AG08396 (cell line): ENCODE results near the gene AREL1.

ENCODE experiments used
- DNase-seq: peaks from one replicate; pipeline ENCODE4 v3.0.0; 2012; ENCODE audit warnings: low spot score, mixed read lengths

Gene AREL1

GRCh38 chr14:74658535-74659131 is 54.2 kb downstream of the AREL1 start:
- peak; percentile 27 for DNase-seq

DNA sequence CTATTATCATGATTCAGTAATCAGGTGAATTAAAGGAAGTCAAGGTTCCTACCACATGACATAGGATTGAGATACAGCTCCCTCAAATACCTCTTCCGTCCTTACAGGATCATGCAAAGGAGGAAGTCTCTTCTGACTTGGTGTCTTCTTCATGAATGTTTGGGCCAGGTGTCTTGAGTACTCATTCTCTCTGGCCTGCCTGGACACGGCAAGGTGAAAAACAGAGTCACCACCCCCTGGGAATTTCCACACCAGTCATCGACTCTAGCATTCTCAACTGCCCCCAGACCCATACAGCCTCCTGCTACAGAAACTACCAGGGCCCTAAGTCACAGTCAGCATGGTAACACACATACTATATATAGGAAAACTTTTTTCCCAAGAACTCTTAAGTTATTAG is 55.9 kb downstream of the AREL1 start:
- DNase-seq = no peak

DNA sequence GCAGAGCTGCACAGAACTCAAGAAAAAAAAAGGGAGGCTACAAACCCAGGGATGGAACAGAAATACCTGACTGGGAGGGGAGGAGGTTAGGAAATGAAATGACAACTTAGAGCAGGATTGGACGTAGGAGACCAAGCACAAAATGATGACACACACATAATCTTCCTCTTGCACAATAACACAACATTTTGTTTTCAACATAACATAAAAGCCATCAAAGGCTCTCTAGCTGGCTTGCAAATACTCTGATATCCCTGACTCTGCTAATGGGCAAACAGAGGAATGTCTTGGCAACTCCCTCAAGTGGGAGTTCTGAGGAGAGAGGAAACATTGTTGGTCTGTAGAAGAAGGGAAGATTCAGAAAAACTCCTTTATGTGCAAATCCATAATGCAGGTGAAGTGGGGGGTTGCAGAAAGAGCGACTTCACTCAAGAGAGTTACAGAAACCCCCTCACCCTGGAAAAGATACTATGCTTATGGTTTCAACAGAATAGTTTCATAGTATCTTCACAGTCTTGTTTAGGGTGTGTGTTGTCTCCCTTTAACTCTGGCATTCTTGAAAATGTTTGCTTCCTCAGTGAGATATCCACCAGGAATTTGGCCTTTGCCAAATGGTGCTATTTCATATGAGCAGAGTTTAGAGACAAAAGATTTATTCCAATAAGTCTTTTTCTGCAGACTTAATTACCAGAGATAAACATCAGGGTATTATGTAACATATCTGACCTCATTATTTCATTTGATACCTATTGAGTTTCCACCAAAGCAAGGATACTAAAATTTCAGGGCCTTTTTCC is 57.1 kb downstream of the AREL1 start:
- DNase-seq = peak; percentile 29

DNA sequence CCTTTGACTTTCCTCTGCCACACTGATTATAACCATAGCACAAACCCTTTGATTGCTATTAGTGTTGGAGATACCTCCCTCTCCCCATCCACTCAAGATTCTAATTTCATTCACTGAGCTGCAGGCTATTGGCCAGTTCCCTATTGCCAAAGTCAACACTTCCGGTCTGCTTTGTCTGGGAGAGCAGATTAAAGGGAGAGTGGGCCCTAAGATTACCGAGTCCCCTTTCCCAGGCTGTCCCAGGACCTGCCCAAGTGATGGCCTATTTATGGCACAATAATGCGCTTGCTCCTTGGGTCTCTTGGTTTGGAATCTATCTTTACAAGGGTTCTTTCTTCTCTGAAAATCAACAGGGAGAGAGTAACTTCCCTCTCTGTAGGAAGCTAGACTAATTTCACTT is 57.9 kb downstream of the AREL1 start:
- no peak for DNase-seq

DNA sequence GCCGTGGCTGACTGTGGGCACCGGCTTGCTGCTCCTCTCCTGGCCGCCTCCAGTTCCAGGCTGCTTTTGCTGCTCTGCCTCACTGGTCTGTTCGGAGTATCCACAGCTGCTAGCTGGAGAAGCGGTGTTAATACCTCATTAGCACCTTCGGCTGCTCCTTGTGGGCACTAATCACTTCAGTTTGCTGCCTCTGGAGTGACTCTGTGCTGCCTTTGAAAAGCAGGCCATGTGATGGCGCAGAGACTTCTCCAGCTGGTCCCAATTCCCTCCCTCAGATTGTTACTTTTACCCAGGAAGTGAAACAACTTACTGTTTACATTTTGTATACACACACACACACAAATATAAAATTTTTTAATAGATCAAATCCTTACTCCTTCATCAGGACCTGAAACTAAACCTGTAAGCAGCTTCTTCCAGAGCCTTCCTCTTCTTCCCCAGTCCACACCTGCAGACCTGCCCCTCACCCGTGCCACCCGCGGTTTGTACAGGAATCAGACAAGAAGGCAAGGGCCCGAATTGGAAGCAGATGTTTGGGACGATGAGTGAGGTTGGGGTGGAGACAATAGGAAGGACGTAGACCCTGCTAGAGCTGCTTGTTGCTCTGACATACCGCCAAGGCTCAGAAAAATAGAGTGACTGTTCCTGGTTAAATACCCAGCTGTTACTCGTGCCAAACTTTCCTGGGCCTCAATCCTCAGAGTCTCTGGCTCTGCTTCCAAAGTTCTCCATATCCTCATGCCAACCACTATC is 59.3 kb downstream of the AREL1 start:
- no peak for DNase-seq

DNA sequence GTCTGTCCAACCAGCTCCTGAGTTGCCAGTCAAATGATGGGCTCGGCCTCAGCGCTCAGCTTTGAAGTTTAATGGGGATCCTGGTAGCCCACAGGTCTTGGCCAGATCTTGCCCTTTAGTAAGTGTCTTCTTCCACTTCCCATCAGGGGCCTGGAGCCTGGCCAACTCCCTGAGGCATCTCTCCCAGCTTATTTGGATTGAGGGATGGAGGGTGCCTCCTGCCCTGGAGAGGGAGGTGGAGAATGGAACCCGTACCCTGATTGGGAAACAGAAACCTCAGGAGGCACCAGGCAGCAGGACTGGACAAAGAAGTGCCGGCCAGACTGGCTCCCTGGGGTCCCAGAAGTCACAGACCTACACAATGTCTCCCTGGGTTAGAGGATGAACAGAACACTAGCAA is 60.3 kb downstream of the AREL1 start:
- no peak for DNase-seq

GRCh38 chr14:74650927-74651686 is 61.8 kb downstream of the AREL1 start:
- DNase-seq = no peak

- no peak for DNase-seq
Observed at GRCh38 chr14:74649673-74650072, 63.2 kb downstream of the AREL1 start.

DNA sequence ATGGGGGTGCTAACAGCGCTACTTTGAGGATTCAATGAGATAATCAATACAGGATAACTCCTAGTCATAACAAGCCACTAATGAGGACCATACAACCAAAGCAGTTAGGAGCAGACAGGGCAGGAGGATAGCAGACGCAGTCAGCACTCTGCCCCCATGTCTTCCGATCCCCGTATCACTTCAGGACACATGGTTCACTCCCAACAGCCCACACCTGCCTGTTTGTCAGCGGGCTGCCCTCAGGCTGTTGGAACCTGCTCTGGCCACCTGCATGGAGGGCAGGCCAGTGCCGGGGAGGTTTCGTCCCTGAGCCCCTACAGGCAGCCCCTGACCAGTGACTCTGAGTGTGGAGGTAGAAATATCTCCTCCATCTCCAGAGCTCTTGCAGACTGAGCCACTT is 63.7 kb downstream of the AREL1 start:
- DNase-seq = no peak

- DNase-seq = no peak
Observed at GRCh38 chr14:74648601-74649000, 64.3 kb downstream of the AREL1 start.

GRCh38 chr14:74647678-74648461 is 65.0 kb downstream of the AREL1 start:
- no peak for DNase-seq

- DNase-seq = no peak
Observed at GRCh38 chr14:74647061-74647677, 65.7 kb downstream of the AREL1 start.

- no peak for DNase-seq
Observed at GRCh38 chr14:74645756-74646470, 67.0 kb downstream of the AREL1 start.

DNA sequence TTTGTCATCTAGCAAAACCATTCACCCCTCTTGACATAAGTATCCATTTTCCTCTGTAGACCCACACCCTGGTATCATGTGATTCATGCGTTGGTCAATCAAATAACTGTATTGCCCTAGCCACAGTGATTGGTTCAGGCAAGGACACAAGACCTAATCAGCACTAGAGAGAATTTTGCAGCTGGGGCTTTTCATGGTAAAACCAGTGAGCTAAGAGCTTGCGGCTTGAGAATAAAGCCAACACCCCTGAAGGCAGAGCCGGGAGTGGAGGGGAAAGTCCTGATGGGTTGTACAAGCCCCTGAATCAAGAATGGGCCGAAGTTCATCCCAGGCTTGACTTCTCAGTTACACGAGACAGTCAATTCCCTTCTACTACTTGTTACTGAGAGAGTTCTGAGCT is 67.6 kb downstream of the AREL1 start:
- DNase-seq = no peak

- no peak for DNase-seq
Observed at GRCh38 chr14:74641601-74642391, 71.1 kb downstream of the AREL1 start.

DNA sequence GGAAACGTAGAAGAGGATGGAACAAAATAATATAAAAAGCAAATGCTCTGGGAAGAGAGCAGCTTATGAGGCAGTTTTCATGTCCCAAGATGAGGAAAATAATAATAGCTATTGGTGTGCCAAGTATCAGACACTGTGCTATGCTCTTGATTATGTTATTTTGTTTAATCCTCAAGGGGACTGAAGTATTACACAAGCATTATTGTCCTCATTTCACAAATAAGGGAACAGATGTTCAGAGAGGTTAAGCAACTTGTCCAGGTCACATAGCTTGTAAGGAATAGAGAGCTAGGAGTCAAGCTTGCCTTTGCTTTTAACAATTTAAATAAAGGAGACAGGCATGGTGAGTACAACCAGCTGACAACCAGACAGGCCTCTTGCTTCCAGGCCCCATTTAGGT is 73.9 kb downstream of the AREL1 start:
- no peak for DNase-seq

DNA sequence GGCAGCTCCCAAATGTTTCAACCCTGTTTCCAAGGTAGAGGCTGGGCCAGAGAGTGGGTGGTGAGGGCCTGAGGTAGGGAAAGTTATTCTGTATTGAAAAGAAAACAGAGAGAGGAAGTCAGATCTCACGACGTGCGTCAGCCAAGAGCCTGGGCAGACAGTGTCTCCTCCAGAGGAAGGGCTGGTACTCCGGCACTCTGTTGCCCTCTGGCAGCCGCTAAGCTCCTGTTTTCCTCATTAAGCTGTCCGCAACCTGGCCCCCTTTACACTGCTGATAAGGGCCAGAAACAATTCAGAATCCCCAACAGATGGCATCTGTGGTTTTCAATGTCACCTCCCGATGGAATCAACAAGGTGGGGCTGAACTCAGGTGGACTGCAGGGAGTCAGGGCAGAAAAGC is 74.8 kb downstream of the AREL1 start:
- DNase-seq = no peak

GRCh38 chr14:74637178-74637550 is 75.7 kb downstream of the AREL1 start:
- DNase-seq = no peak

DNA sequence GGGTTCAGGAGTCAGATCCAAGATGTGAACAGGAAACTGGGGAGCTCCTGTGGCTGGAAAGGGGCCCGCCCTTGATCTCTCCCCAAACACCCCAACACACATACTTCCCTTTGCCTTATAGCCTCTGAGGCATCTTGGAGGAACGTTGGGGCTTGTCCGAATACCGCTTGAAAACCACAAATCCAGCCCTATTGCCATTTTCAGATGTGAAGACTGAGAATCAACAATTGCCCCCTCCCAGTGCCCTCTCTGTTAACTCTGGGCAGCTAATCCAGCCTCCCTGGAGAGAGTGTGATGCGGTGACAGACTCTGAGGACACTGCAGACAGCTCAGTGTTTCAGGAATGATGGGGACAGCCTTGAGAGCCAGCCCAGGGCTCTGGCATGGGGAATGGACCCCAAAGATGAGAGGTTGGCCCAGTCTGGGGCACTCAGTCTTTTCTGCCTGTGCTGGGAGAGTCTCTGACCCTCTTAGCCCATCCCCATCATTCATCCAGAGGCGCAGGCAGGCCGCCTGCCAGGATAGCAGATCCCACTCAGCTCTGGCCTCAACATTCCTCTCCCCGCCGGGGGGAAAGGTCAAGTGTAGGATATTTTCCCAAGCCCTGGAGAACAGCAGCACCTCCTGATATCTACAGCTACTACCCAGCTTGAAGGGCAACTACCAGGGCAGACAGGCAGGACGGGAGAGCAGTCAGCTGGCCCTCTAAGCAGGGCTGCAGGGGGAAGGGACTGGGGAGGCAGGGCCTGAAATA is 76.3 kb downstream of the AREL1 start:
- DNase-seq = no peak
